GM12878 (cell line): ENCODE measurements around the gene C20orf202. TPM values are rescaled to one million over a fixed set of nuclear protein-coding genes. Genes with fewer than 3 reads are reported as not detected.

Experiments
- ATAC-seq: fragments of 200-7000 bp; cut with Tn5 transposase; 3 replicates; pipeline ENCODE4 v1.9.1; 2020; ENCODE audit warnings: mild to moderate bottlenecking, moderate library complexity
- BruUV-seq: library from RNA; stranded (reverse); fragments of 400-500 nt; replicated peaks from 2 replicates; lab custom pipeline; 2021; lab: Mats Ljungman, UMichigan
- CTCF ChIA-PET: fragments of 300-600 bp; sonication (Branson Sonifier 250); formaldehyde crosslinking; extraction: SDS; loops from one replicate; lab custom pipeline; 2021; ENCODE audit warnings: inconsistent platforms; lab: Yijun Ruan, JAX
- POLR2A ChIA-PET: fragments of 350-600 bp; formaldehyde crosslinking; extraction: SDS; loops from one replicate; lab custom pipeline; 2021; ENCODE audit warnings: inconsistent platforms; lab: Charles Lee
- RAD21 ChIA-PET: fragments of 300-600 bp; sonication (Branson Sonifier 250); formaldehyde crosslinking; loops from one replicate; lab custom pipeline; 2023; ENCODE audit warnings: antibody characterized with exemption; ENCODE audit not compliant: unreplicated experiment; lab: Charles Lee
- SMC1A ChIA-PET: fragments of 300-600 bp; sonication (Branson Sonifier 250); formaldehyde crosslinking; loops from one replicate; lab custom pipeline; 2023; ENCODE audit not compliant: unreplicated experiment, uncharacterized antibody; lab: Charles Lee
- DNase-seq: peaks from one replicate; pipeline ENCODE4 v3.0.0-alpha.2; 2011; ENCODE audit warnings: low read depth, low spot score
- FAIRE-seq: peaks from 3 replicates; lab custom pipeline; 2011; peaks lifted over from hg19 to GRCh38; lab: Jason Lieb, UNC
- H2AFZ ChIP-seq: 2 replicates; pipeline ENCODE4 v1.6.0; 2011; ENCODE audit warnings: low read depth, low read length, control low read depth; ENCODE audit not compliant: control insufficient read depth
- H3K27ac ChIP-seq: 2 replicates; pipeline ENCODE4 v1.5.1; 2011; ENCODE audit warnings: control low read depth; ENCODE audit not compliant: control insufficient read depth, insufficient read depth
- H3K27me3 ChIP-seq, 2 experiments: replicated peaks in 1 of 2; 2 replicates each; pipeline versions ENCODE4 v1.6.0 to v1.6.1; 2011; ENCODE audit warnings: low read length in 1 of 2; ENCODE audit not compliant: control insufficient read depth in 2 of 2, insufficient read depth in 2 of 2
- H3K36me3 ChIP-seq, 2 experiments: 2 replicates each; pipeline ENCODE4 v1.5.1; 2011; ENCODE audit warnings: low read length in 1 of 2; ENCODE audit not compliant: control insufficient read depth in 2 of 2, insufficient read depth in 2 of 2
- H3K4me1 ChIP-seq: 2 replicates; pipeline ENCODE4 v1.6.1; 2011; ENCODE audit warnings: mild to moderate bottlenecking, low read length, moderate library complexity, mixed read lengths; ENCODE audit not compliant: control insufficient read depth, insufficient read depth
- H3K4me2 ChIP-seq: 2 replicates; pipeline ENCODE4 v1.6.0; 2011; ENCODE audit warnings: control low read depth; ENCODE audit not compliant: control insufficient read depth, insufficient read depth
- H3K4me3 ChIP-seq: fragments of 200-600 bp; sonication (generic); 2 replicates; pipeline ENCODE4 v1.5.1; 2016
- H3K79me2 ChIP-seq: 2 replicates; pipeline ENCODE4 v1.6.0; 2011; ENCODE audit warnings: low read length; ENCODE audit not compliant: control insufficient read depth, insufficient read depth
- H3K9ac ChIP-seq: 2 replicates; pipeline ENCODE4 v1.8.0; 2011; ENCODE audit warnings: low read length, control low read depth, mixed read lengths; ENCODE audit not compliant: control insufficient read depth, insufficient read depth
- H3K9me3 ChIP-seq: replicated peaks from 3 replicates; pipeline ENCODE4 v1.5.1; 2011; ENCODE audit warnings: mild to moderate bottlenecking, low read length; ENCODE audit not compliant: control insufficient read depth, insufficient read depth
- H4K20me1 ChIP-seq: 2 replicates; pipeline ENCODE4 v1.6.0; 2011; ENCODE audit not compliant: control insufficient read depth, insufficient read depth
- ASH2L ChIP-seq: fragments of 300-600, 200-600 bp; sonication (generic); IDR thresholded peaks from 2 replicates; pipeline ENCODE4 v1.6.1; 2017; ENCODE audit warnings: low read depth, mild to moderate bottlenecking, borderline replicate concordance
- SIN3A ChIP-seq: IDR thresholded peaks from 2 replicates; pipeline ENCODE4 v1.6.1; 2012; ENCODE audit warnings: low read depth, low read length, improper control_type of control experiment
- SMC3 ChIP-seq: IDR thresholded peaks from 2 replicates; pipeline ENCODE4 v1.6.1; 2011; ENCODE audit warnings: low read length, improper control_type of control experiment, borderline replicate concordance
- SREBF1 ChIP-seq: IDR thresholded peaks from 2 replicates; pipeline ENCODE4 v1.6.1; 2012; ENCODE audit warnings: mild to moderate bottlenecking, low read length
- TCF12 ChIP-seq: IDR thresholded peaks from 2 replicates; pipeline ENCODE4 v1.6.1; 2011; ENCODE audit warnings: low read depth, mild to moderate bottlenecking, low read length
- WGBS: methylation state at CpG from one replicate; pipeline ENCODE4 v1.1.6; 2016; ENCODE audit warnings: low lambda C conversion rate; ENCODE audit not compliant: insufficient replicate concordance, insufficient coverage; ENCODE audit errors: missing lambda C conversion rate; 5-methylcytosine and 5-hydroxymethylcytosine counted together
- in situ Hi-C: fragments of 300-500 bp; cut with MboI; formaldehyde crosslinking; loops from 9 replicates; pipeline ENCODE4 v1.14.3; 2018; ENCODE audit warnings: mixed read lengths
- intact Hi-C: fragments of 100-400 bp; cut with micrococcal nuclease; formaldehyde crosslinking; loops from one replicate; pipeline ENCODE4 v1.14.2; 2022; ENCODE audit not compliant: unreplicated experiment
- polyA plus RNA-seq, 11 experiments: library from polyadenylated mRNA; depleted of rRNA in 4 of 11; unstranded in 6 of 11; stranded (reverse) in 5 of 11; fragments of >200 nt; fragmentation: Nextera tagmentation in 4 of 11; fragmentation: Illumina TruSeq in 1 of 11; extraction: Ambion mirVana in 4 of 11; extraction: Trizol in 1 of 11; gene quantifications; 1 replicate in 1 of 11; 2 replicates in 10 of 11; pipeline versions ENCODE4 v1.2.1 to v1.2.3, GENCODE V29; 2011 to 2016; ENCODE audit warnings: inconsistent platforms in 2 of 11, missing spikeins in 2 of 11, low read depth in 1 of 11
- total RNA-seq, 4 experiments: library from RNA; depleted of rRNA in 3 of 4; stranded (reverse); fragments of >200 nt in 3 of 4; fragmentation: Illumina TruSeq in 1 of 4; extraction: Trizol in 1 of 4; gene quantifications; 2 replicates each; pipeline versions ENCODE4 v1.2.1 to v1.2.3, GENCODE V29; 2013 to 2021
- TF ChIP-seq, protein P1 (sequence below): IDR thresholded peaks from 2 replicates; pipeline ENCODE4 v1.6.1; 2011; ENCODE audit warnings: borderline replicate concordance, low read depth, mild to moderate bottlenecking, moderate library complexity, mixed read lengths, low read length; ENCODE audit not compliant: insufficient read depth; ENCODE audit errors: extremely low read length
- TF ChIP-seq, protein P2 (sequence below): fragments of 450-650 bp; IDR thresholded peaks from 2 replicates; pipeline ENCODE4 v1.6.1; 2016; ENCODE audit warnings: mild to moderate bottlenecking
- TF ChIP-seq, protein P3 (sequence below): fragments of 450-650 bp; IDR thresholded peaks from 2 replicates; pipeline ENCODE4 v1.6.1; 2018; ENCODE audit warnings: mild to moderate bottlenecking, low read depth, moderate library complexity; ENCODE audit not compliant: partially characterized antibody
- TF ChIP-seq, protein P4 (sequence below): fragments of 150-350 bp; IDR thresholded peaks from 2 replicates; pipeline ENCODE4 v1.6.1; 2016; ENCODE audit warnings: low read depth, low read length
- TF ChIP-seq, protein P5 (sequence below): IDR thresholded peaks from 2 replicates; pipeline ENCODE4 v1.6.1; 2012; ENCODE audit warnings: low read depth, low read length, improper control_type of control experiment

Gene C20orf202
- total and polyA plus RNA-seq, 10 of the 15 experiments (the other 5 are each of a cell fraction or from before 2014, with no cell fraction given), result 0.04 TPM; not detected in 8

DNA sequence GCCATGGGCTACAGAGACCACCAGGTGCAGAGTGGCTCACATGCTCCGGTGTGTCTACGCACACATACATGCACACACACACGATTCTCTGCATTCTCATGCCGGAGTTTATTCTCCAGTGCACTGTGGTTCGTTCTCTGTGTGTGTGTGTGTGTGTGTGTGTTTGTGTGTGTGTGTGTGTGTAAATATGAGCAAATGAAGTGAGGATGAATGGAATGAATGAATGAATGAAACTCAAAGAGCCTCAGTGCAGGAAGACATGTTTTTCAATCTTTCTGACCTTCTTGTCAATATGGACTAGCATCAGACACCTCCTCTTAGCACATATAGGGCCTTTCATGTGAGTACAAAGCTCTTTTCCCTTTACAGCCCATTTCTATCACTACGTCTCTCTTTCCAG, 20.1 kb upstream of the C20orf202 start:
- no peak overlapping the region for H3K9ac ChIP-seq
- DNase-seq, result no peak
- no peak for ATAC-seq
- SMC1A ChIA-PET, result no interaction called here
- no TSS peak for BruUV-seq
- no peaks in the 10 kb centered on the region for H3K79me2 ChIP-seq
- intact Hi-C loops (no loop called here), in situ Hi-C loops (no loop called here)
- no peak overlapping the region for H2AFZ ChIP-seq
- no peak for FAIRE-seq
- no peaks in the 10 kb centered on the region for H3K36me3 ChIP-seq
- TF ChIP-seq, protein P1, sequence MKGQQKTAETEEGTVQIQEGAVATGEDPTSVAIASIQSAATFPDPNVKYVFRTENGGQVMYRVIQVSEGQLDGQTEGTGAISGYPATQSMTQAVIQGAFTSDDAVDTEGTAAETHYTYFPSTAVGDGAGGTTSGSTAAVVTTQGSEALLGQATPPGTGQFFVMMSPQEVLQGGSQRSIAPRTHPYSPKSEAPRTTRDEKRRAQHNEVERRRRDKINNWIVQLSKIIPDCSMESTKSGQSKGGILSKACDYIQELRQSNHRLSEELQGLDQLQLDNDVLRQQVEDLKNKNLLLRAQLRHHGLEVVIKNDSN, result no peak
- TF ChIP-seq, protein P2, sequence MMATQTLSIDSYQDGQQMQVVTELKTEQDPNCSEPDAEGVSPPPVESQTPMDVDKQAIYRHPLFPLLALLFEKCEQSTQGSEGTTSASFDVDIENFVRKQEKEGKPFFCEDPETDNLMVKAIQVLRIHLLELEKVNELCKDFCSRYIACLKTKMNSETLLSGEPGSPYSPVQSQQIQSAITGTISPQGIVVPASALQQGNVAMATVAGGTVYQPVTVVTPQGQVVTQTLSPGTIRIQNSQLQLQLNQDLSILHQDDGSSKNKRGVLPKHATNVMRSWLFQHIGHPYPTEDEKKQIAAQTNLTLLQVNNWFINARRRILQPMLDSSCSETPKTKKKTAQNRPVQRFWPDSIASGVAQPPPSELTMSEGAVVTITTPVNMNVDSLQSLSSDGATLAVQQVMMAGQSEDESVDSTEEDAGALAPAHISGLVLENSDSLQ, result no peak
- no peak for TF ChIP-seq ASH2L
- TF ChIP-seq, protein P3, sequence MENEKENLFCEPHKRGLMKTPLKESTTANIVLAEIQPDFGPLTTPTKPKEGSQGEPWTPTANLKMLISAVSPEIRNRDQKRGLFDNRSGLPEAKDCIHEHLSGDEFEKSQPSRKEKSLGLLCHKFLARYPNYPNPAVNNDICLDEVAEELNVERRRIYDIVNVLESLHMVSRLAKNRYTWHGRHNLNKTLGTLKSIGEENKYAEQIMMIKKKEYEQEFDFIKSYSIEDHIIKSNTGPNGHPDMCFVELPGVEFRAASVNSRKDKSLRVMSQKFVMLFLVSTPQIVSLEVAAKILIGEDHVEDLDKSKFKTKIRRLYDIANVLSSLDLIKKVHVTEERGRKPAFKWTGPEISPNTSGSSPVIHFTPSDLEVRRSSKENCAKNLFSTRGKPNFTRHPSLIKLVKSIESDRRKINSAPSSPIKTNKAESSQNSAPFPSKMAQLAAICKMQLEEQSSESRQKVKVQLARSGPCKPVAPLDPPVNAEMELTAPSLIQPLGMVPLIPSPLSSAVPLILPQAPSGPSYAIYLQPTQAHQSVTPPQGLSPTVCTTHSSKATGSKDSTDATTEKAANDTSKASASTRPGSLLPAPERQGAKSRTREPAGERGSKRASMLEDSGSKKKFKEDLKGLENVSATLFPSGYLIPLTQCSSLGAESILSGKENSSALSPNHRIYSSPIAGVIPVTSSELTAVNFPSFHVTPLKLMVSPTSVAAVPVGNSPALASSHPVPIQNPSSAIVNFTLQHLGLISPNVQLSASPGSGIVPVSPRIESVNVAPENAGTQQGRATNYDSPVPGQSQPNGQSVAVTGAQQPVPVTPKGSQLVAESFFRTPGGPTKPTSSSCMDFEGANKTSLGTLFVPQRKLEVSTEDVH, result no peak
- TF ChIP-seq, protein P4, sequence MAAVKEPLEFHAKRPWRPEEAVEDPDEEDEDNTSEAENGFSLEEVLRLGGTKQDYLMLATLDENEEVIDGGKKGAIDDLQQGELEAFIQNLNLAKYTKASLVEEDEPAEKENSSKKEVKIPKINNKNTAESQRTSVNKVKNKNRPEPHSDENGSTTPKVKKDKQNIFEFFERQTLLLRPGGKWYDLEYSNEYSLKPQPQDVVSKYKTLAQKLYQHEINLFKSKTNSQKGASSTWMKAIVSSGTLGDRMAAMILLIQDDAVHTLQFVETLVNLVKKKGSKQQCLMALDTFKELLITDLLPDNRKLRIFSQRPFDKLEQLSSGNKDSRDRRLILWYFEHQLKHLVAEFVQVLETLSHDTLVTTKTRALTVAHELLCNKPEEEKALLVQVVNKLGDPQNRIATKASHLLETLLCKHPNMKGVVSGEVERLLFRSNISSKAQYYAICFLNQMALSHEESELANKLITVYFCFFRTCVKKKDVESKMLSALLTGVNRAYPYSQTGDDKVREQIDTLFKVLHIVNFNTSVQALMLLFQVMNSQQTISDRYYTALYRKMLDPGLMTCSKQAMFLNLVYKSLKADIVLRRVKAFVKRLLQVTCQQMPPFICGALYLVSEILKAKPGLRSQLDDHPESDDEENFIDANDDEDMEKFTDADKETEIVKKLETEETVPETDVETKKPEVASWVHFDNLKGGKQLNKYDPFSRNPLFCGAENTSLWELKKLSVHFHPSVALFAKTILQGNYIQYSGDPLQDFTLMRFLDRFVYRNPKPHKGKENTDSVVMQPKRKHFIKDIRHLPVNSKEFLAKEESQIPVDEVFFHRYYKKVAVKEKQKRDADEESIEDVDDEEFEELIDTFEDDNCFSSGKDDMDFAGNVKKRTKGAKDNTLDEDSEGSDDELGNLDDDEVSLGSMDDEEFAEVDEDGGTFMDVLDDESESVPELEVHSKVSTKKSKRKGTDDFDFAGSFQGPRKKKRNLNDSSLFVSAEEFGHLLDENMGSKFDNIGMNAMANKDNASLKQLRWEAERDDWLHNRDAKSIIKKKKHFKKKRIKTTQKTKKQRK, result no peak
- no peak for TF ChIP-seq SREBF1
- TF ChIP-seq SMC3, result no peak
- TF ChIP-seq, protein P5, sequence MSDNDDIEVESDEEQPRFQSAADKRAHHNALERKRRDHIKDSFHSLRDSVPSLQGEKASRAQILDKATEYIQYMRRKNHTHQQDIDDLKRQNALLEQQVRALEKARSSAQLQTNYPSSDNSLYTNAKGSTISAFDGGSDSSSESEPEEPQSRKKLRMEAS, result no peak
- no peak for TF ChIP-seq TCF12
- no peak for TF ChIP-seq SIN3A
- no peak overlapping the region for H3K27ac ChIP-seq
- no peaks in the 10 kb centered on the region for H4K20me1 ChIP-seq
- no peak overlapping the region for H3K4me2 ChIP-seq
- H3K4me3 ChIP-seq, result no peak overlapping the region
- POLR2A ChIA-PET, result no interaction called here
- CTCF ChIA-PET, result interaction anchor here (0.9 kb wide), 1 partner anchor 36 kb away, joined by 3 read pairs; no protein-coding TSS in a partner anchor
- H3K27me3 ChIP-seq, result peaks cover 2 to 4% of the 10 kb centered on the region in 2 experiments; a peak in 3 of 4 replicates
- no peaks in the 10 kb centered on the region for H3K9me3 ChIP-seq
- H3K4me1 ChIP-seq, result no peaks in the 10 kb centered on the region
- 83% methylated on average over 6 of the region's 6 CpGs for WGBS
- RAD21 ChIA-PET, result no interaction called here
